Right ventricle myocardium inferior (tissue), 1 donor: Measurements from ENCODE around the gene PAQR5. TPM values are rescaled to one million over a fixed set of nuclear protein-coding genes. Genes with fewer than 3 reads are reported as not detected.
A peak's percentile ranks its signal among the peaks of the same experiment; 100 is the strongest.
"Not testable (repeated sequence)": the region's sequence is repeated elsewhere in the genome, so short reads cannot be mapped to it uniquely, and the experiment has no call there.

ENCODE experiments used
- ATAC-seq: fragments of 200-7000 bp; cut with Tn5 transposase; one replicate; pipeline ENCODE4 v1.9.1; 2020; ENCODE audit warnings: mild to moderate bottlenecking, moderate library complexity
- DNase-seq: peaks from one replicate; pipeline ENCODE4 v3.0.0; 2021; ENCODE audit errors: missing footprints
- intact Hi-C: fragments of 100-400 bp; cut with DNase I; formaldehyde crosslinking; loops from one replicate; pipeline ENCODE4 v1.11.0; 2022
- total RNA-seq: library from RNA; stranded (reverse); fragmentation: NEBNext Ultra II Directional; extraction: Animal tissue kit (Norgen Biotek cat#: 25700); gene quantifications from one replicate; pipeline ENCODE4 v1.2.1, GENCODE V29; 2021
- donor health status: DM: no; HTN: yes; CAD: no; lungs with severe emphysema.

The PAQR5 gene
- total RNA-seq, 1 donor from 2014 or later, result 1.1 TPM

DNA sequence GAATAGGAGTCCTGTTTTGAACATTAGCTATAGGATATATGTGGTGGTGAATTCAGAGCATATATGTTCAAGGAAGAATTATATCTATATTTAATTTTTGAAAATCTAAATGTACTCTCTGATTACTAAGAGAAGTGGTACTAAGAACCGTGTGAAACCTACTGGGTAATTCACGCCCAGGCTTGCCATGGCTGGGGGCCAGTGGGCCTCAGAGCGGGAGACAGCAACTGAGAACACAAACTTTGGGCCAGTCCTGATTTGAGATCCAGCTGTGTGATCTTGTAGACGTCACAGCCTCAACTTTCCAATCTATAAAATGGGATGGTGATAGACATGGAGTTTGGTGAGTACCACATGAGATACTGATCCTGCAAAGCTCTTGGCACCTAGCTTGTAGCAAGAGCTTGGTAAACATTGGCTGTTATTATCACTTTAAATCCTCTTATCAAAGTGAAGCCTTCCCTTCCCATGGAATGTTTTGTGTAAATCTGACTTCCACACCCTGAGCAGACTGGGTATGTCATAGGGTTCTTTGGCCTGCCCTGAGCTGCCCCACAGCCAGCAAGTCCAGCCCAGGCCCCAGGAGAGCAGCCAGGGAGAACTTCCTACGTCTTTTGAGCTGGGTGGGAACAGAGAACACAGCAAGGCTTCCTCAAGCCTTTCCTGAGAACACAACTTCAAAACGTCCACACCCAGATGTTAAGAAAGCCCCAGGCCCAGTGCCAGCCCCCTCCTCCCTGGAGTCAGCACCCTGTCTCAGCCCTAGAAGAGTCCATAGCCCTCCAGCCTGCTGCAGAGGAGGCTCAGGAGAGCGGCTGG lies 8.2 kb upstream of the PAQR5 start:
- DNase-seq (no peak), ATAC-seq (peak; percentile 86)
- intact Hi-C loops, result no loop called here

DNA sequence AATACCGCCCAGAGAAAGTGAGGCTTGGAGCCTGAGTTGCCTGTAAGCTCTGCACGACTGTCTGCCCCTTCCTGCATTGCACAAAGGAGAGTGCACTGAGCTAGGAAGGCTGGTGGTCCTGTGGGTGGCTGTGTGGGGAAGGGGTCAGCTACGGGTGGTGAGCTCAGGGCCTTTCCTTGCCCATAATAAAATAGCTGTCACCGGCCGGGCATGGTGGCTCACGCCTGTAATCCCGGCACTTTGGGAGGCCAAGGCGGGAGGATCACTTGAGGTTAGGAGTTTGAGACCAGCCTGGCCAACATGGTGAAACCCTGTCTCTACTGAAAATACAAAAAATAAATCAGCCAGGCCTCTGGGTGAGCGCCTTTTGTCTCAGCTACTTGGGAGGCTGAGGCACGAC lies 7.1 kb upstream of the PAQR5 start:
- intact Hi-C loops, DNase-seq, ATAC-seq: not testable (repeated sequence)

DNA sequence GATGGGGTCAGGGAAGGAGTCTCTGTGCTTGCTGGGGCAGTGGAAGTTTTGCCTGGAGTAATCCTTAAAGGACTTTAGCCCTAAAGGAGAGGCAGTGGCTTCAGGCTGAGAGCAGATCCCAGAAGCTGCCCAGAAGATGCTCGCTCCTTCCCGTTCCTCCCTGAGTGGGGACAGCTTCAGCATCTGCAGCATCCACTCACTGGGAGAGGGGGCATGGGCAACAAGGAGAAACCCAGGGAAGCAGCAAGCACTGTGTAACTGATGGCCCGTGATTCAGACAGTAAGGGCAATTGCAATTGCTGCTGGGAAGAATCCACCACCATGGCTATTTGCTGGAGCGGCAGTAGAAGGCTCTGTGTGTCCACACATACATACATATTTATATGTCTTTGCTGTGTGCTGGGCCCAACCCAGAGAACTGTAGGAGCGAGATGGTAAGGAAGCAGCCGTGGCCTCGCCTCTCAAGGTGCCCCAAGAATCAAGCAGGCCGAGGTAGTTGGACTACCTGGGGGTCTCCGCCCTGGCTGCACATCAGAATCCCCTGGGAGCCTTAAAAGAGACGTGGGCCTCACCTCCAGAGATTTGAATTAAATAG lies 5.8 kb upstream of the PAQR5 start:
- intact Hi-C loops, result no loop called here
- DNase-seq, result no peak

DNA sequence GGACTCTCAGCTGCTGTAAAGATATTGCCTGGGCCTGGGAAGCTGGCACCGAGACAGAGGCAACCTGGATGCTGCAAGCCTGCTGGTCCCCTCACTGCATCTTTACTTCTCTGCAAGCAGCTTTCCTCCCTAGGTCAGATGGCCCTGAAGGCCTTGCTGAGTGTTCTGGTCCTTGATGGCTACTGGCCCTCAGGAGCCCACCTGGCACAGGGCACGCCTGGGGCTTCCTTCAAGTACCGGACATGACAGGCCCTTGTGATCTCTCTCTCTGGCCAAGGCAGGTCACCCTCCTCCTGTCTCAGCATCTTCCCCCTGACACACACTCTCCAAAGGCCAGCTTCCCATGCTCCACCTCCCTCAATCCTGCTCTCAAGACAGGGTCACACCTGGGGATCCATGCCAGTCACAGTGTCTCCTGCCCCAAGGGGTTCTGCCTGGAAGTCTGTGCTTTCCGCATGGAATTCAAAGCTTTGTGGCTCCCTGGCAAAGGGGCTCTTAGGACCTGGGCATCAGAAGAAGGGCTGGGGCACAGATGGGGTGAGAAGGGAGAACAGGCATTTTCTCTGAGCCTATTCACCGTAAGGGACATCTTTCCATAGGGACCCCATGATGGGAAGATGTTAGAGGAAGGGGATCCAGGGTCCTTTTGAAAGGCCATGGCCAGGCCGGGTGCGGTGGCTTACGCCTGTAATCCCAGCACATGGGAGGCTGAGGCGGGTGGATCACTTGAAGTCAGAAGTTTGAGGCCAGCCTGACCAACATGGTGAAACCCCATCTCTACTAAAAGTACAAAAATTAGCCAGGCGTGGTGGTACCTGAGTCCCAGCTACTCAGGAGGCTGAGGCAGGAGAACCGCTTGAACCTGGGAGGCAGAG lies 4.7 kb upstream of the PAQR5 start:
- ATAC-seq, result no peak
- no peak for DNase-seq
- intact Hi-C loops, result no loop called here

More for the DNA sequence above, 5.8 kb upstream of the PAQR5 start:
- ATAC-seq, result no peak

DNA sequence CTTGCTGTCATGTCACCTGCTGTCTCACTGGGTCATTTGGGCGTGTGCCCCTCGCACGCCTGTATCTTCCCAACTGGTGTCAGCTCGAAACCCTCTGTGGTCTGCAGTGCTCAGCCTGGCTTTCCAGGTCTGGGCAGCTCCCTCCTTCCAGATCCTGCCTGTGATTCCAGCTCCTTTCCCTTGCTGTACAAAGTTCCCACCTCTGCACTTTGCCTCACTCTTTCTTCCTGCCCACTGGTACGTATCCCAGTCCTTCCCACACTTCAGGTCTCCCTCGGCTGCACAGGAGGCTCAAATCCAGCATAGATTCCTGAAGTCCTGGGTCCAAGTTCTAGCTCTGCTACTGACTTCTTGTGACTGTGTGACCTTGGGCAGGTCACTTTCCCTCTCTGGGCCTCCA lies 2.1 kb upstream of the PAQR5 start:
- DNase-seq (no peak), ATAC-seq (no peak)
- intact Hi-C loops, result no loop called here

DNA sequence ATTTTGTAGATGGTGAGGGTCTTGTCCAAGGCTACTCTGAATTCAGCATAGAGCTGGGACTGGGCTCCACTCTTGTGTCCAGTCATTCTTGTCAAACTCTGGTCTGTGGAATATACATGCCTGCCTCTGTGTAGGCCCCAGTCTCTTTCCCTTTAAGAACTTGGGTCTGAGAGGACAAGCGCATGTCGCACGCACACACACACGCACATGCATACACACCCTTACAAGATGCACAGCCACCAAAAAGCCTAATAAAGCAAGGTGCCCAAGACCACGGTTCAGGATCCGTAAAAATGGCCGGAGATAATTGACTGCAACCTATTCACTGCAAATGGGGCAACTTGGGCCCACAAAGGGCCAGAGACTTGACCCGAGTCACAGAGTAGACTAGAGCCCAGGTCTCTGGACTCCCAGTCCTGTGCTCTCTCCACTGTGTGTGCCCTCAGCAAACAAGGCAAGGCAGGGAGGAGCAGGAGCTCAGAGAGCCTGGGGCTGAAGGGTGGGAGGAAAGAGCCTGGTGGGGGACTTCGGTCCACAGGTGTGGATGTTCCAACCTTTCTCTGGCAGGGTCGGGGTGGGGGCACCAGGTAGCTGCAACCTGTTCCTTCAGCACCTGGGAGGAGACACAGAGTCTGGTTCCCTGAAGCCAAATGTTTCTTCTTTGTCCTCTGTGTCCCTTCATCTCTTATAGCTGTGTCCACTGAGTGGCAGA lies 914 bp upstream of the PAQR5 start:
- intact Hi-C loops, result no loop called here
- ATAC-seq, result no peak
- DNase-seq, result no peak

DNA sequence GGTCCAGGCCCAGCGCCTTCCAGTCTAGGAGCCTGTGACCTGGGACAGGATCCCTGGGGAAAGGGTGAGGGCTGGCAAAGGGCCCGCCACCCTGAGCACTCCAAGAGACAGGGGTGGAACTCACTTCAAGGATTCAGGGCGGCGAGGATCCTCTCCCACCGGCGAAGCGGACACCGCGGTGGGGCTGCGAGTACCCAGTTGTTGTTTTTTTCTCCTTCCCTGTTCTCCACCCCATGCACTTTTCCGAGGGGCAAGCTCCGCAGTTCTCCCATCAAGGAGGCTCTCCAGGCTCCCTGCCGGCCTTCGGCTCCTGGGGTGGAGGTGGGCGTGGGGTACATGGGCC lies 387 bp upstream of the PAQR5 start:
- intact Hi-C loops, result no loop called here
- ATAC-seq (no peak), DNase-seq (no peak)

DNA sequence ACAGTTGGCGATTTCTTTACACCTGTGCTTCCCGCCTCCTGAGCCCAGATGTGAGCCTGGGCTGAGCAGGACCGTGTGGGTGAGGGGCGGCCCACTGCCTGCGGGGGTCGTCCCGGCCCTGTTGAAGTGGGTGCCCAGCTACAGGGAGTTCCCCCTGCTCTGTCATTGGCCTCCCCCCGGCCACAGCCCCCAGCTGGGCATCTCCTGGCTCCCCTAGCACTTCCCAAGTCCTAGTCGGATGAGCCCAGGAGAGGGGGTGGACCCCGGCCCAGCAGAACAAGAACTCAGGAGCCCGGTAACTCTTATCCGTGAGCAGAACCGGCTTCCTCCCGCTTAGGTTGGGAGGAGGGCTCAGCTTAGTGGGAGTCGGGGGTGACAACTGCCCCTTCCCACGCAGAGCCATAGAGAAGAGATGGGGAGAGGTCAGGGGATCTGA lies 757 bp downstream of the PAQR5 start:
- DNase-seq, result no peak
- intact Hi-C loops, result no loop called here
- no peak for ATAC-seq

DNA sequence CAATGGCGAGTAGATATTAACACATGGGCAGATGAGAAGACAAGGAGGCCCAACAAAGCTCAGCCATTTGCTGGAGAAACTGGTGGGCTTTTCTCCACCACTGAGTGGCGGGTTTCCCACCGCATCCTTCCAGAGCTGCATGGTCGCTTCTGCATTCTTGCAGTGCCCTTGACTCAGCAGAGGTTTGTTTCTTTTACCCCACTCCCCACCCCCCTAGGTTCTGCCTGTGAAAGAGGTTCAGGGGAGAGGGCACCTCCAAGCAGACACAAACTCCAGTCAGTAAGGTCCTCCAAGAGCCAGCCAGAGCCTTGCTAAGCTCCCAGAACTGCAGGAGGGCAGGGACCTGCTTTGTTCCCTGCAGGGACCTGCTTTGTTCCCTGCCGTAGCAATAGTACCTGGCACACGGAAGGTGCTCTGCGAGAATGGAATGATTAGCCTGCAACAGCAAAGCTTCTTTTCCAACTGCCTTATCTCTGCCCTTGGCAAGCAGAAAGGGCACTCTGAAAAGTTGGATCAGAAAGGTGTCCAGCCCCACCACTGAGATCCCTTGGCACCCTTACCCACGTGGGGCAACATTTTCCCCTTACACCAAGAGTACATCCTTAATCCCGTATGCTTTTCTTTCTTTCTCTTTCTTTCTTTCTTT lies 1.4 kb downstream of the PAQR5 start:
- intact Hi-C loops, result no loop called here
- ATAC-seq, result no peak

DNA sequence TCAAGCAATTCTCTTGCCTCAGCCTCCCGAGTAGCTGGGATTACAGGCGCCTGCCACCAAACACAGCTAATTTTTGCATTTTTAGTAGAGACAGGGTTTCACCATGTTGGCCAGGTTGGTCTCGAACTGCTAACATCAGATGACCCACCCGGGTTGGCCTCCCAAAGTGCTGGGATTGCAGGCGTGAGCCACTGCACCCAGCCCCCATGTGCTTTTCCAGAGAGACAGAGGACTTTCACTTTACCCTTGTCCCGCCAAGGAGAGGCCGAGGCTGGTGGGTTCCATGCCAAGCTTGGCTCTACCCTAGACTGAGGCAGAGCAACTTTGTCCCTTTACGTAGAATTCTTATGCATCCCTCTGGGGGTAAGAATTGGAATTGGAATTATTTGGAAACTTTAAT lies 2.4 kb downstream of the PAQR5 start:
- DNase-seq, ATAC-seq, intact Hi-C loops: not testable (repeated sequence)

More for the DNA sequence above, 1.4 kb downstream of the PAQR5 start:
- DNase-seq, result no peak

DNA sequence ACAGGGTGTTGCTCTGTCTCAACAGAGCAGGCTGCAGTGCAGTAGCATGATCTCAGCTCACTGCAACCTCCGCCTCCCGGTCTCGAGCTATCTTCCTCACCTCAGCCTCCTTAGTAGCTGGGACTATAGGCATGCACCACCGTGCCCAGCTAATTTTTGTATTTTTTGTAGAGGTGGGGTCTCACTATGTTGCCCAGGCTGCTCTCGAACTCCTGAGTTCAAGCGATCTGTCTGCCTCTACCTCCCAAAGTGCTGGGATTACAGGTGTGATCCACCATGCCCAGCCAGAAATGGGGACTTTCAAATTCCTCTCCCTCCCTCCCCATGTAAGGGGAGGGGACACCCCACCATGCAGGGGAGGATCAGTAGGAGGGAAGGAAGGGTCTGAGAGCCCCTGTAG lies 3.4 kb downstream of the PAQR5 start:
- ATAC-seq, DNase-seq, intact Hi-C loops: not testable (repeated sequence)

DNA sequence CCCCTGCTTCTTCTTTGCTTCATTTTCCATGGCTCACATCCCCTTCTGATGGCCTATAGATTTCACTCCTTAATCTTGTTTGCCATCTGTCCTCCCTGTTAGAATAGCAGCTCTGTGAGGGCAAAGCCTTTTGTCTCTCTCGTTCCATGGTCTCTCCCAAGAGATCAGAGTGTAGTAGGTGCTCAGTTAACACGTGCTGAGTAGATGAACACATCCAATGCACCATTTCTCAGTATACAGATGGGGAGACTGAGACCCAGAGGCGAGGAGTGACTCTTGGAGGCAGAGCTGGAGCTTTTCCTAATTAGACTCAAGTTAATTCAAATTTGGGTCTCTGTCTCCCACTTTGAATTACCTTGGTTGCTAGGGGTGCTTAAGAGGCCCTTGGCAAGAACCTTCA lies 4.2 kb downstream of the PAQR5 start:
- no peak for DNase-seq
- intact Hi-C loops, result no loop called here
- ATAC-seq, result no peak

DNA sequence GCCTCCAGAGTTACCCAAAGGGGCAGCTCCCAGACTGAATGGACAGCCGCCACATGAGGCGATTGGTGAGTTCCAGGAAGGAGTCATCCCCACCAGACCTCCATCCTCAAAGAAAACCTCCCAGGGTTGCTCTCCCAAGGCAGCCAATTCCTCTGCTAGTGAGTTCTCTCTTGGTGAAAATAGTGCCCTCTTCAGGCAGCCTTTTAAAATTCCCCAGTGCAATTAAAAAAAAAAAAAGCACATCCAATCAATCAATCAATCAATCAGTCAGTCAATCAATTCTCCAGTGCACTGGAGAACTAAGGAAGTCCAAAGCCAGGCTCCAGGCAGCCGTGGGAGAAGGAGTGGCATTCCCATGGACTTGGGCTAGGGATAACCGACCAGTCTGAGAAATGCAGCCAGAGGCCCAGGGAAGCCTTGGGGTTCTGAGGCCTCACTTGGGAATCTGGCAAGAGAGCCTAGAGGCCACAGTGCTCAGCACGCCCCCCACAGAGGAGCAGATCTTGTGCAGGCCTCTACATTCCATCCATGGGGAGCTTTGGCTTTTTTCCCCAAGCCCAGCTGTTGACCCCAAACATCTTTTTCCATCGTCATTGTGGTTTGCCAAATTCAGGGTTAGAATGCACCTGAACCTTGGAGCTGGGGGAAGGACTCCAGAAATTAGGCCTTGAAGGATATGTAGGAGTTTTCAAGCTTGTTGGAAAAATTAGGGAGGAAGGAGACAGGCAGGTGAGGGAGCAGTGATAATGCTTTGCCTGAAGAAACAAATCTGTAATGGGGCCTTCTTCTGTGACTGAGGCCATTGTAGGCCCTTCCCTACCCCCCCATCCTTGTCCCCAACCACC lies 4.8 kb downstream of the PAQR5 start:
- no peak for ATAC-seq
- no peak for DNase-seq
- intact Hi-C loops, result no loop called here

DNA sequence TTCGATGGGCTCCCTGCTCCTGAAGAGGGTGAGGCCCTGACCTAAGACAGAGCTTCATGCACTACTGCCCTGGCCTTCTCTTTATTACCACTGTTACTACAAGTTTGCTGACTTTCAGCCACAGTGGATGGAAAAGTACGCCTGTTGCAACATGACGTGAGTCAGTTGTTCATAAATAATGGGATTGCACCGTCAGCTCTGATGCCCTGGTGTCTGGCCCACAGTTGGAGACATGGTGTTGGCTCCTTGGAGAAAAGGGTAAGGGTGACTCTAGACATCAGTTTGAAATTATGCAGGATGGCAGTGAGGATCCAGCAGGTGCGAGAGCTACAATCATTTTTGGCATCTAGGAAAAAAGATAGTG lies 5.5 kb downstream of the PAQR5 start:
- no peak for ATAC-seq
- no peak for DNase-seq
- intact Hi-C loops, result no loop called here

DNA sequence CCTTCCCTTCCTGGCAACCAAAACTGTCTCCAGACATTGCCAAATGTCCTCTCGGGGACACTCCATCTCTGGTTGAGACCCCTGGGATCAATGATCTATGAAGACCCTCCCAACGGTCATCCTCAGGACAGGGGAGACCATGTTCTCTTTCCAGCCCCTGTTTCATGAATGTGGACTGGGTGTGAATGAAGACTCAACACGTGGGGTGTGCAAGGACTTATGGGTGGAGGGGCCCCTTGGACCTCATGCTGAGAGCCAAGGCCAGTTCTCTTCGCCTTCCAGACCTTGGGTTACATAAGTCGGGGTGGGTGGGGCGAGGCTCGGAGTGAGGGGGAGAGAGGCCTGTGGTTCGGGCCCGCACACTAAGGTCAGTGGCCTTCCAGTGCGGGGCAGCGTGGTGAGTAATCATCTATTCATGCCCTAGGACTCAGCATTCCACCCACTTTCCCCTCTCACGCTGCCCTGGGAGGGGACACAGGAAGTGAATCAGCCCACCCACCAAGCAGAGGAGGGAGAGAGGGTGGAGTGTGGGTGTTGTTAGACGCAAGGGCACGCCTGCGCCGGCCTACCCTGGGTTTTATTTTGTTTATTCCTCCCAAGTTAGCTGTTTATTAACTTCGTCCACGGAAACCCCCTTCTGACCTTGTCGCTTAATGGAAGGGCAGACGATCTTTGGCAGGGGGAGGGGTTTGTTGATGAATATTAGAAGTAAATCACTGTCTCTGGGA lies 6.7 kb downstream of the PAQR5 start:
- no peak for ATAC-seq
- no peak for DNase-seq
- intact Hi-C loops, result no loop called here

DNA sequence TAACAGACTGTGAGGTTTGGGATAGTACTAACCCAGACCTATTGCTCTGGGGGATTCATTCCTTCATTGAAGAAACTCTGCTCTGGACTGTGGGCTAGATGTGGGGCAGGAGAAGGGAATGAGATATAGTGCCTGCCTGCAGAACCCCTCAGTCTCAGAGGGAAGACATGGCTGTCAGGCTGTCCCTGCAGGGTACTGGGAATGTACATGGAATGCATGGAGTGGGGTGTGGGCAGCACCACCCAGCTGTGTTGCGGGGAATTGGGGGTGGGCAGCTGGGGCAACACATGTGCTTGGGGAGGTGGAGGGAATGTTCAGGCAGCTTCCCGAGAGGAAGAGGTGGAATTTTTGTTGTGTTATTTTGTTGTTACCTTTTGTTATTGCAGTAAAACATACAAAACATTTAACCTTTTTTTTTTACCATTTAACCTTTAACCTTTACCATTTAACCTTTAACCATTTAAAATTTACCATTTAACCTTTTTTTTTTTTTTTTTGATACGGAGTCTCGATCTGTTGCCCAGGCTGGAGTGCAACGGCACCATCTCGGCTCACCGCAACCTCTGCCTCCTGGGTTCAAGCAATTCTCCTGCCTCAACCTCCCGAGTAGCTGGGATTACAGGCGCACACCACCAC lies 7.3 kb downstream of the PAQR5 start:
- DNase-seq (no peak), ATAC-seq (no peak)
- intact Hi-C loops, result no loop called here

DNA sequence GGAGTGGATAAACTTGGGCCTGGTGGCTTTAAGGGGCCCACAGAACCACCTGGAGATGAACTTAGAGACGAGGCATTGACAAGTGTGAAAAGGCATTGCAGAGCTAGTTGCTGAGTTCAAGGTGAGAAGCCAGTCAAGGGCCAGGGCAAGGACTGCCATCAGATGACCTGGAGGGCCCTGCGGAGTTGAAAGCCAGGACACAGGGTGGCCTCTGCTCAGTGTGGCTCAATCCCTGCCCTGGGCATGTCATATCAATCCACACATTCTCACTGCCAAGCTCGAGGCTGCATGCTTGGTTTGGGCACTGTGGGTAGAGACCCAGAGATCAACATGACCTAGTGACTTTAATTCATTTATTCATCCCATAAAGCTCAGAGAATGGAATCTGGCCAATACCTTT lies 9.2 kb downstream of the PAQR5 start:
- no peak for ATAC-seq
- intact Hi-C loops, result no loop called here
- no peak for DNase-seq
